ENCODE results near the gene ERP27.
A peak's percentile ranks its signal among the peaks of the same experiment; 100 is the strongest.

Gene ERP27

GRCh38 chr12:14959916-14960496, 21.7 kb upstream of the ERP27 start:
- DNase-seq (ENCODE audit: low read depth in 3 of 3, low spot score in 1 of 3) = no peak

DNA sequence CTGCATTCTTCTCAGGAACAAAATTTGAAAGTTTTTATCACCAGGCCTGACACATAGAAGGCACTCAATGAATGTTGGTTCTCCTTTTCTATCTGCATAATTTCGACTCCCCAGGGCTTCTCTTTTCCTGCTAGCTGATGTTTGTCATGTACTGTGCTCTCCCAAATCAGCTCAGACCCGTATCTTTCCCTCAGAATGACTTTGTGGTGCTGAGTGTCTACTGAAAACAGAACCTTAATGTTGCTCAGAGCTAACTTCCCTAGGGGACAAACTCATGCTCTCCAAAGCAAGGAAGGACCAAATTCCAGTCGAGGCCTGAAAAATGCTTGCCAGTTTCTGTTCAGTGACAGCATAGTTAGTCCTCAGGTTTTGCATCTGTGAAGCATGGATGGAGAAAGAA, 21.1 kb upstream of the ERP27 start:
- DNase-seq (ENCODE audit: low read depth in 3 of 3, low spot score in 1 of 3) = no peak

DNA sequence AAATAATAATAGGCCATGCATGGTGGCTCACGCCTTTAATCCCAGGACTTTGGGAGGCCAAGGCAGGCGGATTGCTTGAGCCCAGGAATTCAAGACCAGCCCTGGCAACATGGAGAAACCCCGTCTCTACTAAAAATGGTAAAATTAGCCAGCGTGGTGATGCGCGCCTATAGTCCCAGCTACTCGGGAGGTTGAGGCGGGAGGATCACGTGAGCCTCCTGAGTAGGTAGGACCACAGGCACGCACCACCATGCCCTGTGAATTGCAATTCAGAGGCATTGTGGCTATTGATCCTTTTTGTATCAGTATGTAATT, 20.7 kb upstream of the ERP27 start:
- DNase-seq (ENCODE audit: low read depth in 3 of 3, low spot score in 1 of 3) = no peak

- no peak for DNase-seq (ENCODE audit: low read depth in 3 of 3, low spot score in 1 of 3)
Measured at GRCh38 chr12:14958361-14959125, 20.2 kb upstream of the ERP27 start.

DNA sequence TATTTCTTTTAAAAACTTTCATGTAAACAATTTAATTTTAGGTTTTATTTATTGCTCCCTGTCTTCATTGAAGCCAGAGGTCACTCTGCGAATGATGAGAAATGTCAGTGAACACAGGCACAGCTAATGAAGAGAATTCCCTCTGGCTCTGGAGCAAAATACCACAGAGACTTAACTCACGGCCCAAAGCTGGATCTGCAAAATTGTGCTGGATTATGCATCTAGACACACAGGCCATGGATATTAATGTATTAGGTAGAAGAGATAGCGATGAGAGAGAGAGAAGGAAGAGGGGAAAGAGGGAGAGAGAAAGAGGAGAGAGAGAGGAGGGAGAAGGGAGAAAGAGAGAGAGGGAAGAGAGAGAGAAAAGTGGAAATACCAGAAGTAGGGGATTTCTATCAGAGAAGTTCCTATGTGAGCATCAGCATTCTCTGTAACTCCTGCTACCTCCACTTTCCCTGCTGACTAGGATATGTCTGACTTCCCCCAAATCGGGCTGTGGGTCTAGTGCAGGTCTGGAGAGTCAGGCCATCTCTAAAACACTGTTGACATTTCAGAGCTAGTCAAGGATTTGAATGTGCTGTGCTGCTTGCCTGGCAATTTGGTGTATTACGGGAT, 19.3 kb upstream of the ERP27 start:
- DNase-seq (ENCODE audit: low read depth in 3 of 3, low spot score in 1 of 3) = no peak

GRCh38 chr12:14956905-14957304, 18.6 kb upstream of the ERP27 start:
- no peak for DNase-seq (ENCODE audit: low read depth in 3 of 3, low spot score in 1 of 3)

- DNase-seq (ENCODE audit: low read depth in 3 of 3, low spot score in 1 of 3) = no peak
Measured at GRCh38 chr12:14956024-14956891, 17.9 kb upstream of the ERP27 start.

DNA sequence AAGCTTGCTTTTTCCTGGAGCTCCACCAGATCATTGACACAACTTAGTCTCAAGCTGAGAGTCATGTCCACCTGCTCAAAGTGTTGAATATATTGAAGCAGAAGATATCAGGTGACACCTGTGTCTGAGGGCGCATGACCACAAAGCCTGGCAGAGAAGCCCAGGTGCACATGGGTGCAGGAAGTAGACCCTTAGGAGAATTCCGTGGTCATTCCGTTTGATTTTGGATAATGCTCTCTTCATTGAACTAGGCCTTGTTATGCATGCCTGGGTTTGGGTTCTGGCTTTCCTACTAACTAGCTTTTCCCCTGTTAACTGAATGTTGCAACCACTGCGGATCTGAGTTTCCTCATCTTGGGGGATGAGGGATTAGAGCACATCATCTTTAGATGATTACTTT, 15.9 kb upstream of the ERP27 start:
- DNase-seq (ENCODE audit: low read depth in 3 of 3, low spot score in 1 of 3) = no peak

GRCh38 chr12:14953752-14954151, 15.4 kb upstream of the ERP27 start:
- no peak for DNase-seq (ENCODE audit: low read depth in 3 of 3, low spot score in 1 of 3)

GRCh38 chr12:14952299-14952921, 14.1 kb upstream of the ERP27 start:
- no peak for DNase-seq (ENCODE audit: low read depth in 3 of 3, low spot score in 1 of 3)

GRCh38 chr12:14951851-14952250, 13.5 kb upstream of the ERP27 start:
- DNase-seq (ENCODE audit: low read depth in 3 of 3, low spot score in 1 of 3) = no peak

- DNase-seq (ENCODE audit: low read depth in 3 of 3, low spot score in 1 of 3) = no peak
Measured at GRCh38 chr12:14950982-14951746, 12.8 kb upstream of the ERP27 start.

DNA sequence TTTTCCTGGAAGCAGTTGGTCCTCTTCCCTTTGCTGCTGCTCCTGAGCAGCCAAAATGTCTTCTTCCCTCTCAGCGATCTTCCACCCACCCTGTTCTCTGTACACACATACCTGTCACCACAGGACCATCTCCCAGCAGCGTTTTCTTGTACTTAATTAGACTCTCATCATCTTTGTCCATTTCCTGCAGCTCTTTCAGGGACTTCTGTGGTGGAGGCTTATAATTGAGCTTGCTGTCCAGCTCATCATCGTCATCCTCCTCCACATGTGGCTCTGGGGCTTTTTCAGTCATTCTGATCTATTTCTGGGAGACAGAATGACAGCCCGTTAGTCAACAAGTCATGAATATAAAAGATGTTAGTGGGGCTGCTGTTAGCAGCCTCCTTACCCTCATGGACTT, 12.1 kb upstream of the ERP27 start:
- no peak for DNase-seq (ENCODE audit: low read depth in 3 of 3, low spot score in 1 of 3)

DNA sequence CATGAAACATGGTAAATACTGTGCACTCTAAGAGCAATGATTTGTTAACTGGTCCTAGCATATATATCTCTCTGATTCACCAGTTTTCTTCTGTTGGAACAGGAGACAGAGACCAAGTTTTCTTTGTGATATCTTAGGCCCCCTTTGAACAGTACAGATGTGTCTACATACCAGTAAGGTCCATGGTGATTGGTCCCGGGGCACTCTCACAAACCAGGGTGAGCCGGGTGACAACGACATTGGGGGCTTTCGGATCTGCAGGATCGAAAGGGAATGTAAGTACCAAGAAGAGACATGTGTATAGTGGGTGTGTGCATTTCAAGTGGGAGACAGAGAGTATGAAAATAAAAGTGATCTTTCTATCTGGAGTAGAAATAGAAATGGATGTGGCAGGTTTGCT, 11.3 kb upstream of the ERP27 start:
- no peak for DNase-seq (ENCODE audit: low read depth in 3 of 3, low spot score in 1 of 3)

DNA sequence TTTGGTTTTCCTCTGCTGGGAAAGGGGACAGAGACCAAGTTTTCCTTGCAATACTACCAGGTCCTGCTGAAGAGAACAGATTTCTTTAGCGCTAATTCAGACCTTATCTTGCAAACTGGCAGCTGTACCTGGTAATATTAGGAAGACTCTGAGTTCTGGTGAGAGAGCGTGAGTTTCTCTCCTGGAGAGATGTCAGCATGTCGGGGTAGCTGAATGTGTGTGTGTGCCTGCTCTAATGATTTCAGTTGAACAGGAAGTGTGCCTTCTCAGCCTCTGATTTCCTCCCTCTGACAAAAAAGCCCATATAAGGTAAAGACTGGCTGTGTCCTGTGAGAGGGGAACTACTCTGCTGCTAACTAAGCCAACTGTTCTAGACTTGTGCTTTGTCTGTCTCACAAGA, 10.3 kb upstream of the ERP27 start:
- peak in 1 of 3 donors; percentile 33 for DNase-seq (ENCODE audit: low read depth in 3 of 3, low spot score in 1 of 3)

DNA sequence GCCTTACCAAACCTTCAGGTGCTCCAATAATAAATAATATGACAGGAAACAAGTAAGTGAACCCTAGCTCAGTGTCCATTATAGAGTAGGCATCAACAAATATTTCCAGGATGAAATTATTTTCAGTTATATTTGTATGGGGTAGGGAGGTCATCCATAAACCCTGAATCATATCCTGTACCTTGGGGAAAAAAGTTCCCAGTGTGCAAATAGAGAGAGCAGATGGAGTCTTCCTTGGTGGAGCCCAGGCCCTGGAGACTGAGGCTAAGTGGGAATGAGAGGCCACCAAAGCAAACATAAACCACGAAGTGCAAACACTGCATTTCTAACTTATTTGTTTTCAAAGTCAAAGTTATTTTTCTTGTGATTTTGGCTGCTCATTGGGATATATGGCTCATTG, 8.5 kb upstream of the ERP27 start:
- DNase-seq (ENCODE audit: low read depth in 3 of 3, low spot score in 1 of 3) = no peak

DNA sequence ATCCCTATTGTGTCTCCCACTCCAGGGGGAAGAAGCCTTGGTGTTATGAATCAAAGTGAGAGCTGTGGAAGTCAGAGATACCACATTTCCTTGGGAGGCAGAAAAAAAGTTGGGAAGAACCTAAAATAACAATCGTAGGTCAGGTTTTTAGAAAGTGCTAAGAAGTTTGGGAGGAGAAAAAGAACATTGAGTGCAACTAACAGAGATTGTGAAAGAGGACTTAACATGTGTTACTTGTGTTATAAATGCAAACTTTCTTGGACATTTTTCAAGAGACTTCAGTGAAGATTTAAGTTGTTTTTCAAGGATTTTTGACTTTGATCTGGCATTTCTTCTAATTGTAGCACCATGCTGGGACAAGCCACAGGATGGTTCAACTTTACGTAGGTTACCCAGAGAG, 7.8 kb upstream of the ERP27 start:
- no peak for DNase-seq (ENCODE audit: low read depth in 3 of 3, low spot score in 1 of 3)

DNA sequence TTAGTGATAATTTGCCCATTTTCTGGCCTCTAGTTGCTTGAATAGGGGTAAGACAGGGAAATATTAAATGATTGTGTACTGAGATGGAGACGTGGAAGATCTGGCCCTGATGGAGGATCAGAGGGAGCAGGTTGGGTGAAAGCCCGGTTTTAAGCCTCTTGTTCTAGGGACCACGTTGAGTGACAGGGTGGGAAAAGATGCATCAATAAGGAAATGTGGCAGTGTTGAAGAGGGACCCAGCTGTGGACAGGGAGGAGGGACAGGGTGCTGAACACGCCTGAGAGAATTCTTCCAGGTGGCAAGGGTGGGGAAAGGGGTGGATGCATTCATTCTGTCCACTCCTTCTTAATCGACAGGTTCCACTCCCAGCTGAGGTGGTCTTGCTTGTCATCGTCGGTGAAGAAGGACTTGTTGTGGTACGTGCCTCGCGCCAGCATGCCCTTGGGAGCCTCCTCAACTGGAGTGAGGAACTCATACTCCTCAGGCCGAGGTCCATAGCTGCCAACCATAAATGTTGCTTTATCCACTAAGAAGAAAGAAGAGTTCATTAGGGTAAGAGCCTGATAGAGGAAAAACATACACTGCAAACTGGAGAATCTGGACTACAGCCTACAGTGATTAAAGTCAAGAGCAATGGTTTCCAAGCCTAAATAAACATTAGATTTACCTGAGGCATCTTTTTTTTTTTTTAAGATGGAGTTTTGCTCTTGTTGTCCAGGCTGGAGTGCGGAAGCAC, 4.0 kb upstream of the ERP27 start:
- no peak for DNase-seq (ENCODE audit: low read depth in 3 of 3, low spot score in 1 of 3)

DNA sequence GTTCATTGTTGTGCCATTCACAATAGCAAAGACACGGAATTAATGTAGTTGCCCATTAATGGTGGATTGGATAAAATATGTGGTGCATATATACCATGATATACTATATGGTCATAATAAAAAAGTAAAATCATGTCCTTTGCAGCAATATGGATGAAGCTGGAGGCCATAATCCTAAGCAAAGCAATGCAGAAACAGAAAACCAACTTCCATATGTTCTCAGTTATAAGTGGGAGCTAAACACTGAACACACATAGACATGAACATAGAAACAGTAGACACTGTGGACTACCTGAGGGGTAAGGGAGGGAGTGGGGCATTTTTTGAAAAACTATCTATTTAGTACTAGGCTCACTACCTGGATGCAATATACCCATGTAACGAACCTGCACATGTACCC, 3.0 kb upstream of the ERP27 start:
- DNase-seq (ENCODE audit: low read depth in 3 of 3, low spot score in 1 of 3) = no peak

DNA sequence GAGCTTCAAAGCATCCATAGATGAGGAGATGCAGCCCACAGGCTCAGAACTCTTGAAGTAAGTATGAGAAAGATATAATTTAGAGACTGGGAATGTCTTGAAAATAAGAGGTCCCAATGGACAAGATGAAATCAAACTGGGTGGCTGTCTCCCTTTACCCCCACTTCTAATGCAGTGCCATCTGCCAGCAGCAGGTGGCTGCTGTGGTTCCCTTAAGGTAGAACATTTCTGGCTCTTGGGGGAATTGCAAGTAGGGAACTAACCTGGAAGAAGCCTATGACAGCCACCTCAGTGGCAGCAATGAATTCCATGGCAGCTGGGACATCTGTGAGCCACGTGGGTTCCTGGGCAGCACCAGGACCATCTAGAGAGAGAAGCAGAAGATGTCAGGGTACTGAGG, 648 bp downstream of the ERP27 start:
- DNase-seq (ENCODE audit: low read depth in 3 of 3, low spot score in 1 of 3) = no peak

Measured in stimulated activated CD4-positive, alpha-beta T cell treated with anti-CD3 and anti-CD28 coated beads, TNF-alpha, amount 100 ng/mL, for 1 hour (primary cell).